Lower leg skin (tissue), 3 donors: ENCODE data around the gene SDK1.

Experiments
- CTCF ChIP-seq, 3 donors: fragments of 450-650 bp; IDR thresholded peaks; one replicate each; pipeline ENCODE4 v1.5.1; 2016; ENCODE audit warnings: antibody characterized with exemption in 3 of 3, mild to moderate bottlenecking in 3 of 3, moderate library complexity in 2 of 3
- POLR2A ChIP-seq, 2 donors: fragments of 450-650 bp; IDR thresholded peaks; one replicate each; pipeline ENCODE4 v1.6.1; 2016 to 2017; ENCODE audit warnings: antibody characterized with exemption in 2 of 2, mild to moderate bottlenecking in 1 of 2, moderate library complexity in 1 of 2

GRCh38 chr7:3861941-3862340 lies 560.9 kb downstream of the SDK1 start:
- TF ChIP-seq POLR2A (IDR thresholded peaks at IDR 0.05) (no peak), CTCF (IDR thresholded peaks at IDR 0.05) (no peak)
